WTC11 (cell line): Measurements from ENCODE around the gene SULF2. TPM values are rescaled to one million over a fixed set of nuclear protein-coding genes. Genes with fewer than 3 reads are reported as not detected.

ENCODE experiments used
- ATAC-seq: fragments of 200-7000 bp; cut with Tn5 transposase; 2 replicates; pipeline ENCODE4 v1.10.0; 2021; ENCODE audit warnings: mild to moderate bottlenecking, moderate library complexity
- CTCF ChIA-PET: fragments of 300-600 bp; sonication (Branson Sonifier 250); formaldehyde crosslinking; loops from one replicate; lab custom pipeline; 2021; ENCODE audit warnings: antibody characterized with exemption; lab: Charles Lee
- POLR2A ChIA-PET: fragments of 350-600 bp; sonication (Branson Sonifier 250); formaldehyde crosslinking; loops from one replicate; lab custom pipeline; 2021; ENCODE audit warnings: antibody characterized with exemption; lab: Charles Lee
- DNase-seq: peaks from one replicate; pipeline ENCODE4 v3.0.0; 2021; ENCODE audit warnings: low spot score
- H3K27ac Mint-ChIP-seq: 2 replicates; pipeline ENCODE4 v1.8.0; 2021; ENCODE audit warnings: mixed read lengths
- H3K27me3 Mint-ChIP-seq: 2 replicates; pipeline ENCODE4 v1.8.0; 2021; ENCODE audit warnings: low read depth, mild to moderate bottlenecking, moderate library complexity, mixed read lengths
- H3K36me3 Mint-ChIP-seq: 2 replicates; pipeline ENCODE4 v1.8.0; 2021; ENCODE audit warnings: mixed read lengths
- H3K4me1 Mint-ChIP-seq: 2 replicates; pipeline ENCODE4 v1.8.0; 2022; ENCODE audit warnings: mixed read lengths
- H3K4me3 Mint-ChIP-seq: 2 replicates; pipeline ENCODE4 v1.8.0; 2021; ENCODE audit warnings: mild to moderate bottlenecking, moderate library complexity, mixed read lengths
- H3K9me3 Mint-ChIP-seq: 2 replicates; pipeline ENCODE4 v1.8.0; 2021; ENCODE audit warnings: mixed read lengths
- ATF1 ChIP-seq: sonication (generic); formaldehyde crosslinking; IDR thresholded peaks from 2 replicates; pipeline ENCODE4 v1.8.1; 2023; ENCODE audit warnings: mild to moderate bottlenecking, moderate library complexity, missing genetic modification reagents
- CBFB ChIP-seq: sonication (generic); formaldehyde crosslinking; IDR thresholded peaks from 2 replicates; pipeline ENCODE4 v1.8.1; 2022; ENCODE audit warnings: mild to moderate bottlenecking, low read depth, missing genetic modification reagents
- CREB1 ChIP-seq: sonication (generic); formaldehyde crosslinking; IDR thresholded peaks from 2 replicates; pipeline ENCODE4 v1.8.0; 2023; ENCODE audit warnings: mild to moderate bottlenecking, missing genetic modification reagents
- CREM ChIP-seq: sonication (generic); formaldehyde crosslinking; IDR thresholded peaks from 2 replicates; pipeline ENCODE4 v1.8.1; 2022; ENCODE audit warnings: mild to moderate bottlenecking, missing genetic modification reagents, moderate library complexity
- ESRRA ChIP-seq: sonication (generic); formaldehyde crosslinking; IDR thresholded peaks from 2 replicates; pipeline ENCODE4 v1.8.1; 2022; ENCODE audit warnings: mild to moderate bottlenecking, missing genetic modification reagents, borderline replicate concordance
- FOXJ3 ChIP-seq: sonication (generic); formaldehyde crosslinking; IDR thresholded peaks from 2 replicates; pipeline ENCODE4 v1.9.0; 2021; ENCODE audit warnings: missing genetic modification reagents, mild to moderate bottlenecking, borderline replicate concordance
- FOXK1 ChIP-seq: sonication (generic); formaldehyde crosslinking; IDR thresholded peaks from 2 replicates; pipeline ENCODE4 v1.8.0; 2022; ENCODE audit warnings: mild to moderate bottlenecking, moderate library complexity, missing genetic modification reagents
- GRHL2 ChIP-seq: fragments of 250-450 bp; sonication (Bioruptor Pico); IDR thresholded peaks from 2 replicates; pipeline ENCODE4 v1.8.0; 2022; ENCODE audit warnings: mild to moderate bottlenecking, moderate library complexity; ENCODE audit not compliant: insufficient replicate concordance, severe bottlenecking
- GTF2I ChIP-seq: fragments of 250-450 bp; sonication (Bioruptor Pico); conservative IDR thresholded peaks from 2 replicates; pipeline ENCODE4 v1.4.0; 2021; ENCODE audit warnings: mild to moderate bottlenecking
- HMGA2 ChIP-seq: fragments of 250-450 bp; sonication (Bioruptor Pico); IDR thresholded peaks from 2 replicates; pipeline ENCODE4 v1.4.0; 2021; ENCODE audit warnings: mild to moderate bottlenecking, moderate library complexity
- IRF2 ChIP-seq: sonication (generic); formaldehyde crosslinking; IDR thresholded peaks from 2 replicates; pipeline ENCODE4 v1.8.0; 2022; ENCODE audit warnings: low read depth, missing genetic modification reagents, borderline replicate concordance
- MXD4 ChIP-seq: fragments of 250-450 bp; sonication (Bioruptor Pico); IDR thresholded peaks from 2 replicates; pipeline ENCODE4 v1.8.0; 2021; ENCODE audit warnings: mild to moderate bottlenecking, moderate library complexity, borderline replicate concordance
- NR3C1 ChIP-seq: sonication (generic); formaldehyde crosslinking; conservative IDR thresholded peaks from 2 replicates; pipeline ENCODE4 v1.8.1; 2023; ENCODE audit warnings: low read depth, mild to moderate bottlenecking, missing genetic modification reagents
- OVOL2 ChIP-seq: fragments of 250-450 bp; sonication (Bioruptor Pico); IDR thresholded peaks from 2 replicates; pipeline ENCODE4 v1.9.0; 2021; ENCODE audit warnings: mild to moderate bottlenecking, borderline replicate concordance
- SP1 ChIP-seq: sonication (generic); formaldehyde crosslinking; conservative IDR thresholded peaks from 2 replicates; pipeline ENCODE4 v1.8.1; 2022; ENCODE audit warnings: missing genetic modification reagents
- TCF7 ChIP-seq: sonication (generic); formaldehyde crosslinking; IDR thresholded peaks from 2 replicates; pipeline ENCODE4 v1.8.0; 2022; ENCODE audit warnings: mild to moderate bottlenecking, low read depth, missing genetic modification reagents, moderate library complexity
- TEAD4 ChIP-seq: sonication (generic); formaldehyde crosslinking; IDR thresholded peaks from 2 replicates; pipeline ENCODE4 v1.8.0; 2022; ENCODE audit warnings: mild to moderate bottlenecking, missing genetic modification reagents
- ZNF121 ChIP-seq: sonication (generic); formaldehyde crosslinking; IDR thresholded peaks from 2 replicates; pipeline ENCODE4 v1.8.0; 2023; ENCODE audit warnings: missing genetic modification reagents
- ZNF232 ChIP-seq: sonication (generic); formaldehyde crosslinking; IDR thresholded peaks from 2 replicates; pipeline ENCODE4 v1.8.0; 2022; ENCODE audit warnings: mild to moderate bottlenecking, missing genetic modification reagents
- ZNF263 ChIP-seq: sonication (generic); formaldehyde crosslinking; IDR thresholded peaks from 2 replicates; pipeline ENCODE4 v1.8.1; 2022; ENCODE audit warnings: low read depth, mild to moderate bottlenecking, moderate library complexity, missing genetic modification reagents
- ZNF416 ChIP-seq: fragments of 250-450 bp; sonication (Bioruptor Pico); IDR thresholded peaks from 2 replicates; pipeline ENCODE4 v1.9.0; 2021; ENCODE audit warnings: mild to moderate bottlenecking, inconsistent platforms
- ZNF423 ChIP-seq: fragments of 250-450 bp; sonication (Bioruptor Pico); IDR thresholded peaks from 2 replicates; pipeline ENCODE4 v2.1.2; 2022; ENCODE audit warnings: mild to moderate bottlenecking, moderate library complexity
- total RNA-seq: library from RNA; stranded (reverse); gene quantifications from 3 replicates; pipeline ENCODE4 v1.2.3, GENCODE V29; 2021
- TF ChIP-seq, protein P1 (sequence below): sonication (generic); formaldehyde crosslinking; IDR thresholded peaks from 2 replicates; pipeline ENCODE4 v1.8.0; 2023; ENCODE audit warnings: mild to moderate bottlenecking, missing genetic modification reagents
- TF ChIP-seq, protein P2 (sequence below): sonication (generic); formaldehyde crosslinking; IDR thresholded peaks from 2 replicates; pipeline ENCODE4 v1.8.1; 2022; ENCODE audit warnings: mild to moderate bottlenecking, moderate library complexity, missing genetic modification reagents
- TF ChIP-seq, protein P3 (sequence below): sonication (generic); formaldehyde crosslinking; IDR thresholded peaks from 2 replicates; pipeline ENCODE4 v1.8.0; 2022; ENCODE audit warnings: mild to moderate bottlenecking, missing genetic modification reagents
- TF ChIP-seq, protein P4 (sequence below): sonication (generic); formaldehyde crosslinking; IDR thresholded peaks from 2 replicates; pipeline ENCODE4 v1.8.1; 2023; ENCODE audit warnings: mild to moderate bottlenecking, missing genetic modification reagents
- TF ChIP-seq, protein P5 (sequence below): fragments of 250-450 bp; sonication (Bioruptor Pico); IDR thresholded peaks from 2 replicates; pipeline ENCODE4 v2.1.2; 2022; ENCODE audit warnings: mild to moderate bottlenecking, moderate library complexity

The SULF2 gene
- total RNA-seq, 1 experiment from 2014 or later = 36.0 TPM

DNA sequence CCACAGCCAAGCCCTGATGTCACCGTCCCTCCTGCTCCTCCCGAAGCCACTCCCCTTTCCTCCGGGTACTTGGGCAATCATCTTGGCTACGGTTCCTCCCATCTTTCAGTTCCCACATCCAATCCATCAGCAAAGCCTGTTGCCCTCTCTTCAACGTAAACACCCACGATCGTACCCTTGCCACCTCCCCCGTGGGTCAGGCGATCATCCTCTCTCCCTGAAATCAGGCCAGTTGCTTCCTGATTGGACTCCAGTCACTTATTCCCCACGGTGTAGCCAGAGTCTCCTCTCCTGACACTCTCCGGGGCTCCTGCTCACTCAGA lies 44.5 kb downstream of the SULF2 start (continued):
- TF ChIP-seq, protein P1, sequence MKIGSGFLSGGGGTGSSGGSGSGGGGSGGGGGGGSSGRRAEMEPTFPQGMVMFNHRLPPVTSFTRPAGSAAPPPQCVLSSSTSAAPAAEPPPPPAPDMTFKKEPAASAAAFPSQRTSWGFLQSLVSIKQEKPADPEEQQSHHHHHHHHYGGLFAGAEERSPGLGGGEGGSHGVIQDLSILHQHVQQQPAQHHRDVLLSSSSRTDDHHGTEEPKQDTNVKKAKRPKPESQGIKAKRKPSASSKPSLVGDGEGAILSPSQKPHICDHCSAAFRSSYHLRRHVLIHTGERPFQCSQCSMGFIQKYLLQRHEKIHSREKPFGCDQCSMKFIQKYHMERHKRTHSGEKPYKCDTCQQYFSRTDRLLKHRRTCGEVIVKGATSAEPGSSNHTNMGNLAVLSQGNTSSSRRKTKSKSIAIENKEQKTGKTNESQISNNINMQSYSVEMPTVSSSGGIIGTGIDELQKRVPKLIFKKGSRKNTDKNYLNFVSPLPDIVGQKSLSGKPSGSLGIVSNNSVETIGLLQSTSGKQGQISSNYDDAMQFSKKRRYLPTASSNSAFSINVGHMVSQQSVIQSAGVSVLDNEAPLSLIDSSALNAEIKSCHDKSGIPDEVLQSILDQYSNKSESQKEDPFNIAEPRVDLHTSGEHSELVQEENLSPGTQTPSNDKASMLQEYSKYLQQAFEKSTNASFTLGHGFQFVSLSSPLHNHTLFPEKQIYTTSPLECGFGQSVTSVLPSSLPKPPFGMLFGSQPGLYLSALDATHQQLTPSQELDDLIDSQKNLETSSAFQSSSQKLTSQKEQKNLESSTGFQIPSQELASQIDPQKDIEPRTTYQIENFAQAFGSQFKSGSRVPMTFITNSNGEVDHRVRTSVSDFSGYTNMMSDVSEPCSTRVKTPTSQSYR = no peak
- TF ChIP-seq CREM (CRISPR knock-in tag) (no peak), ZNF232 (CRISPR knock-in tag) (no peak), GRHL2 (CRISPR knock-in tag) (no peak)
- TF ChIP-seq, protein P2, sequence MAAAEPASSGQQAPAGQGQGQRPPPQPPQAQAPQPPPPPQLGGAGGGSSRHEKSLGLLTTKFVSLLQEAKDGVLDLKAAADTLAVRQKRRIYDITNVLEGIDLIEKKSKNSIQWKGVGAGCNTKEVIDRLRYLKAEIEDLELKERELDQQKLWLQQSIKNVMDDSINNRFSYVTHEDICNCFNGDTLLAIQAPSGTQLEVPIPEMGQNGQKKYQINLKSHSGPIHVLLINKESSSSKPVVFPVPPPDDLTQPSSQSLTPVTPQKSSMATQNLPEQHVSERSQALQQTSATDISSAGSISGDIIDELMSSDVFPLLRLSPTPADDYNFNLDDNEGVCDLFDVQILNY (CRISPR knock-in tag) = no peak

DNA sequence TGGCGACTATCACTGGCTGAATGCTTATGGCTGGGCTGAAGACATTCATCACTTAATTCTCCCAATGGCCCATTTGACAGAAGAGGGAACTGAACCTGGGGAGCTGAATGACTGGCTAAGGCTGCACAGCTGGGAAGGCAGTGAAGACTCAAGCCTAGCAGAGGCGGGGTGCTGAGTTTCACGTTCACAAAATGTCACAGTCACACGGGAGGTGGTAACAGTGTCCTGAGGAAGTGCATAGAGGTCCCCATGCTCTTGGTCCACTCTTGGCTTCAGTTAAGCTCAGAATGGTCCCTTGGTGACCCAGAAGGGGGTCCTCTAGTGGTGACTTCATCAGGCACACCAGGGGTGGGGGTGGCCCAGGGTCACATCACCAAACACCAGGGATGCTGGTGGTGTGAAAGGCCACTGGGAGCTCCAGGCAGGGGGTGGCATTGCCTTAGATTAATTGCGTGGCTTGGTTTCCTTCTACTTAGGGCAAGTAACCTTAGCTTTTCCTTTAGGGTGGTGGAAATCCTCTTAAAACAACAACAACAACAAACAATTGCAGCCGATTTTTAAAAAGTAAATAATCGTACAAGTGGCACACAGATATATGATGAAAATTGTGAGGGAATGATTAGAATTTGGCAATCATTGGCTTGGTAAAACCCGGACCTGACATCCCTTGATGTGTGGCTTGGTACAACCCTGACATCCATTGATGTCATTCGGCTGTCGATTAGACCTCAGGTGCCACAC lies 45.0 kb downstream of the SULF2 start:
- H3K4me3 Mint-ChIP-seq = no peak overlapping the region
- H3K36me3 Mint-ChIP-seq = no peaks in the 10 kb centered on the region
- no peaks in the 10 kb centered on the region for H3K9me3 Mint-ChIP-seq
- H3K27me3 Mint-ChIP-seq = no peaks in the 10 kb centered on the region; the same call in 1 of the 2 replicates
- ATAC-seq = no peak
- POLR2A ChIA-PET = no interaction called here
- H3K27ac Mint-ChIP-seq = no peak overlapping the region
- peaks cover 3% of the 10 kb centered on the region; the same call in 1 of the 2 replicates for H3K4me1 Mint-ChIP-seq
- TF ChIP-seq TCF7 (CRISPR knock-in tag) (no peak), HMGA2 (no peak), TEAD4 (CRISPR knock-in tag) (no peak), CREB1 (no peak), ZNF263 (no peak), IRF2 (CRISPR knock-in tag) (0 out of 2 replicates have a peak, but pooled peaks have one; percentile 39), NR3C1 (no peak), ATF1 (no peak), SP1 (CRISPR knock-in tag) (no peak), ZNF232 (CRISPR knock-in tag) (no peak), CREM (CRISPR knock-in tag) (no peak), ZNF423 (CRISPR knock-in tag) (peak; percentile 14; the same call in 1 of the 2 replicates), ESRRA (CRISPR knock-in tag) (no peak)
- TF ChIP-seq, all 79 proteins: peak for 2
- DNase-seq = no peak
- CTCF ChIA-PET = interaction anchor here (1.2 kb wide), 1 partner anchor 15 kb away, joined by 6 read pairs; no protein-coding TSS in a partner anchor

DNA sequence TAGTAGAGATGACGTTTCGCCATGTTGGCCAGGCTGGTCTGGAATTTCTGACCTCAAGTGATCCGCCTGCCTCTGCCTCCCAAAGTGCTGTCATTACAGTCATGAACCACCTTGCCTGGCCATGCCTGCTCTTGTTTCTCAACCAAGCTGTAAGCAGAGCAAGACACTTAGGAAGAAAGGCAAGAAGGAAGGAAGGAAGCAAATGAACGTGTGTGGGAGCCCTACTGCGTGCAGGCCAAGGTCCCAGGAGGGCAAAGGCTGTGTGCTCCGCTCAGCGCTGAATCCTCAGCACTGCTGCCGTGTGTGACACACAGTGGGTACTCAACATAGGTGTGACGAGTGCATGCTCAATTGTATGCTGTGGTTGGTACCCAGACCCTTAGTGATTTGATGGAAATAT lies 47.4 kb downstream of the SULF2 start:
- peaks cover 3% of the 10 kb centered on the region; the same call in 1 of the 2 replicates for H3K4me1 Mint-ChIP-seq
- ChIA-PET CTCF (interaction anchor here (1.2 kb wide), 1 partner anchor 13 kb away, joined by 3 read pairs; no protein-coding TSS in a partner anchor), POLR2A (no interaction called here)
- no peak for ATAC-seq
- no peaks in the 10 kb centered on the region for H3K9me3 Mint-ChIP-seq
- no peak for DNase-seq
- no peaks in the 10 kb centered on the region; the same call in 1 of the 2 replicates for H3K27me3 Mint-ChIP-seq
- H3K27ac Mint-ChIP-seq = no peak overlapping the region
- no peak overlapping the region for H3K4me3 Mint-ChIP-seq
- no peaks in the 10 kb centered on the region for H3K36me3 Mint-ChIP-seq
- TF ChIP-seq FOXJ3 (CRISPR knock-in tag) (no peak), OVOL2 (CRISPR knock-in tag) (no peak), CBFB (CRISPR knock-in tag) (no peak), ZNF121 (CRISPR knock-in tag) (no peak), FOXK1 (CRISPR knock-in tag) (no peak), ESRRA (CRISPR knock-in tag) (no peak), MXD4 (CRISPR knock-in tag) (no peak), GRHL2 (CRISPR knock-in tag) (no peak), ZNF416 (no peak), IRF2 (CRISPR knock-in tag) (no peak), GTF2I (CRISPR knock-in tag) (no peak)
- TF ChIP-seq, protein P3, sequence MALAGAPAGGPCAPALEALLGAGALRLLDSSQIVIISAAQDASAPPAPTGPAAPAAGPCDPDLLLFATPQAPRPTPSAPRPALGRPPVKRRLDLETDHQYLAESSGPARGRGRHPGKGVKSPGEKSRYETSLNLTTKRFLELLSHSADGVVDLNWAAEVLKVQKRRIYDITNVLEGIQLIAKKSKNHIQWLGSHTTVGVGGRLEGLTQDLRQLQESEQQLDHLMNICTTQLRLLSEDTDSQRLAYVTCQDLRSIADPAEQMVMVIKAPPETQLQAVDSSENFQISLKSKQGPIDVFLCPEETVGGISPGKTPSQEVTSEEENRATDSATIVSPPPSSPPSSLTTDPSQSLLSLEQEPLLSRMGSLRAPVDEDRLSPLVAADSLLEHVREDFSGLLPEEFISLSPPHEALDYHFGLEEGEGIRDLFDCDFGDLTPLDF (CRISPR knock-in tag) = no peak
- TF ChIP-seq, protein P4, sequence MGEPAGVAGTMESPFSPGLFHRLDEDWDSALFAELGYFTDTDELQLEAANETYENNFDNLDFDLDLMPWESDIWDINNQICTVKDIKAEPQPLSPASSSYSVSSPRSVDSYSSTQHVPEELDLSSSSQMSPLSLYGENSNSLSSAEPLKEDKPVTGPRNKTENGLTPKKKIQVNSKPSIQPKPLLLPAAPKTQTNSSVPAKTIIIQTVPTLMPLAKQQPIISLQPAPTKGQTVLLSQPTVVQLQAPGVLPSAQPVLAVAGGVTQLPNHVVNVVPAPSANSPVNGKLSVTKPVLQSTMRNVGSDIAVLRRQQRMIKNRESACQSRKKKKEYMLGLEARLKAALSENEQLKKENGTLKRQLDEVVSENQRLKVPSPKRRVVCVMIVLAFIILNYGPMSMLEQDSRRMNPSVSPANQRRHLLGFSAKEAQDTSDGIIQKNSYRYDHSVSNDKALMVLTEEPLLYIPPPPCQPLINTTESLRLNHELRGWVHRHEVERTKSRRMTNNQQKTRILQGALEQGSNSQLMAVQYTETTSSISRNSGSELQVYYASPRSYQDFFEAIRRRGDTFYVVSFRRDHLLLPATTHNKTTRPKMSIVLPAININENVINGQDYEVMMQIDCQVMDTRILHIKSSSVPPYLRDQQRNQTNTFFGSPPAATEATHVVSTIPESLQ (CRISPR knock-in tag) = no peak
- TF ChIP-seq, protein P5, sequence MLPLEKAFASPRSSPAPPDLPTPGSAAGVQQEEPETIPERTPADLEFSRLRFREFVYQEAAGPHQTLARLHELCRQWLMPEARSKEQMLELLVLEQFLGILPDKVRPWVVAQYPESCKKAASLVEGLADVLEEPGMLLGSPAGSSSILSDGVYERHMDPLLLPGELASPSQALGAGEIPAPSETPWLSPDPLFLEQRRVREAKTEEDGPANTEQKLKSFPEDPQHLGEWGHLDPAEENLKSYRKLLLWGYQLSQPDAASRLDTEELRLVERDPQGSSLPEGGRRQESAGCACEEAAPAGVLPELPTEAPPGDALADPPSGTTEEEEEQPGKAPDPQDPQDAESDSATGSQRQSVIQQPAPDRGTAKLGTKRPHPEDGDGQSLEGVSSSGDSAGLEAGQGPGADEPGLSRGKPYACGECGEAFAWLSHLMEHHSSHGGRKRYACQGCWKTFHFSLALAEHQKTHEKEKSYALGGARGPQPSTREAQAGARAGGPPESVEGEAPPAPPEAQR (CRISPR knock-in tag) = no peak
